ENCODE data around the gene TEX264. TPM values are rescaled to one million over a fixed set of nuclear protein-coding genes. Genes with fewer than 3 reads are reported as not detected.

Gene TEX264
- total and polyA plus RNA-seq, 3 donors from 2014 or later, result 241 to 252 (median 251) TPM

DNA sequence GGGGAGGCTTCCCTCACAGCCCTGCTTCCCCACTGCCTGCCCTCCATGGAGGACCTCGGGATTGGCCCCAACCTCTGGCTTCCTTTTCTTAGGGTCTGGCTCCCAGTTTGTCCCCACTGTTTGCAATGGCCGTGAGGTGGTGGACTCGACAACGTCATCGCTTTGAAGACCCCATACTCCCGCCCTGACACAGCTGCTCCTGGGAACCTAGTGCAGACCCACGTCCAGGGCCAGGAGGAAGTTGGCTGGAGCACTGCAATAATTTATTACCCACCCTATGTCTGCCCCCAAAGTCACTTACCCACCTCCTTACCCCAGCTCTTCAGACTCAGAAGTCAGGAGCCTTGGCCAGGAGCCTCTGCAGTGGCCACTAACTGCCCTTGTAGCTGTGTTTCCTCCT lies 46.9 kb downstream of the TEX264 start:
- no peak for DNase-seq
- Histone ChIP-seq H3K27ac (no peak overlapping the region), H3K4me3 (no peak overlapping the region), H3K4me1 (no peaks in the 10 kb centered on the region), H3K9me3 (no peaks in the 10 kb centered on the region), H3K27me3 (no peaks in the 10 kb centered on the region), H3K36me3 (ENCODE audit: low read depth, missing control alignments) (no peaks in the 10 kb centered on the region)
- no peak for TF ChIP-seq POLR2A (IDR thresholded peaks at IDR 0.05)
- TF ChIP-seq, protein P1, sequence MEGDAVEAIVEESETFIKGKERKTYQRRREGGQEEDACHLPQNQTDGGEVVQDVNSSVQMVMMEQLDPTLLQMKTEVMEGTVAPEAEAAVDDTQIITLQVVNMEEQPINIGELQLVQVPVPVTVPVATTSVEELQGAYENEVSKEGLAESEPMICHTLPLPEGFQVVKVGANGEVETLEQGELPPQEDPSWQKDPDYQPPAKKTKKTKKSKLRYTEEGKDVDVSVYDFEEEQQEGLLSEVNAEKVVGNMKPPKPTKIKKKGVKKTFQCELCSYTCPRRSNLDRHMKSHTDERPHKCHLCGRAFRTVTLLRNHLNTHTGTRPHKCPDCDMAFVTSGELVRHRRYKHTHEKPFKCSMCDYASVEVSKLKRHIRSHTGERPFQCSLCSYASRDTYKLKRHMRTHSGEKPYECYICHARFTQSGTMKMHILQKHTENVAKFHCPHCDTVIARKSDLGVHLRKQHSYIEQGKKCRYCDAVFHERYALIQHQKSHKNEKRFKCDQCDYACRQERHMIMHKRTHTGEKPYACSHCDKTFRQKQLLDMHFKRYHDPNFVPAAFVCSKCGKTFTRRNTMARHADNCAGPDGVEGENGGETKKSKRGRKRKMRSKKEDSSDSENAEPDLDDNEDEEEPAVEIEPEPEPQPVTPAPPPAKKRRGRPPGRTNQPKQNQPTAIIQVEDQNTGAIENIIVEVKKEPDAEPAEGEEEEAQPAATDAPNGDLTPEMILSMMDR (IDR thresholded peaks at IDR 0.05), result no peak
- intact Hi-C loops (cut with DNase I; ENCODE audit: low total_unique reads), result no loop called here
- WGBS, 2 donors, result 92 to 94% methylated on average over 6 to 7 of the region's 7 CpGs

DNA sequence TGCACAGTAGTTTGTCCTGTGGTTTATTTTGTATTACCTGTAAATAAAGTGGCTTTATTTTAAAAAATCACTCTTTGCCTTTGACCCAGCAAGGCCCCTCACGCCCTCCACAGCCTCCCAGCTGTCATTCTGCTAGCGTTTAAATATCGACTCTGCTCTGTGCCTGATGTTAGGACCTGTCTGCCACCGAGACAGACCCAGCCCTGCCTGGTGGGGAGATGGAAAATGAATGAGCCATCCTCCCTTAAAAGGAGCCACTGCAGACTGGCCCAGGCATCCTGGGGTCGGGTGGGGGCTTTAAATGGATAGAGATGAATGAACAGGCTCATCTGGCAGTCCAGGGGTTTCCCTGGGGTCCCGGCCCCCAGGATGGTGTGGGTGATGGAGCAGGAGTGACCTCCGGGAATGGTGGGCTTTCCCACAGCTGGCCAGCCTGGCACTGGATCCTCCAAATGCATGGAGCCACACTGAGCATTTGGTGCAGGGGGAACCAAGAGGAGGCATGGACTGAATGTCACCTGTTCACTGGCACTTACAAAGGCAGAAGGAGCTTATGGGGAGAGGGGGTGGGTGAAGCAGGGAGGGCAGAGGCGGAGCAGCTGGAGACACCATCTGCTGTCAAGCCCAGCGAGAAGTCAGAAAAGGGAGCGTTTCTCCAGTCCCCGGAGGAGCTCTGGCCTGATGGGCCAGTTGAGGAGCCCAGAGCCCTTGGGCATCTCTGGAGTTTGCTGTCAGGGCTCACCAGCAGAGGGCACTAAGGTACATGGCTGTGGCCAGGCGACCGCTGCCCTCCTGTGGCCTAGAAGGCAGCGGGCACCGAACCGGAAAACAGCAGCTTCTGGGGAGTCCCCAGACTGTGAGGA lies 47.7 kb downstream of the TEX264 start:
- no peaks in the 10 kb centered on the region for H3K9me3 ChIP-seq
- intact Hi-C loops (cut with DNase I; ENCODE audit: low total_unique reads), result no loop called here
- 57 to 73% methylated on average over 15 to 16 of the region's 16 CpGs for WGBS, 2 donors
- DNase-seq, result peak; percentile 83
- no peaks in the 10 kb centered on the region for H3K4me1 ChIP-seq
- no peak overlapping the region for H3K27ac ChIP-seq
- no peak for TF ChIP-seq POLR2A (IDR thresholded peaks at IDR 0.05)
- TF ChIP-seq, protein P1 (IDR thresholded peaks at IDR 0.05), result peak; percentile 52 to 55 (median 55)
- no peaks in the 10 kb centered on the region for H3K36me3 ChIP-seq (ENCODE audit: low read depth, missing control alignments)
- H3K27me3 ChIP-seq, result no peaks in the 10 kb centered on the region
- H3K4me3 ChIP-seq, result no peak overlapping the region

DNA sequence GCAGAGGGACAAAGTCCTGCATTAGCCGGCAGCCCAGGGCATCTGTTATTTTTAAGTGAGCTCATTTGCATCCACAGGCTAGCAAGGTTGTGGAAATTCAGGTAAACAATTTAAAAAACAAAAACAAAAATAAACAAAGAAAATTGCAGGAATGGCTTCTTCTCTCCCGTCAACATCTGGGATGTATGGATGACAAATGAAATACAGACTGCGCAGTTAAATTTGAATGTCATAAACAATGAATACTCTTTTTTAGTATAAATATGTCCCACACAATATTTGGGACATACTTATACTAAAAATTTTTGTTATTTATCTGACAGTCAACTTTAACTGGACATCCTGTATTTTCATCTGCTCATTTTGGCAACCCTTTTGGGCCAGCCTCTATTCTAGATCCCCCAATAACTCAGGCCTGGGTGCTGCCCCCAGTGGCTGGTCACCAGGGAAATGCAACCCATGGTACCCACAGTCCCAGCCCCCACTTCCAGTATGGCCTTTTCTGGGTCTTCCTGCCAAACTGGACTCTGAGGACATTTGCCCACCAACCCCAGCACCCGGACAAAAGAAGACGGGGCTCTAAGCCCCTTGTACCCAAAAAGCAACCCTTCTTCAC lies 48.5 kb downstream of the TEX264 start:
- intact Hi-C loops (cut with DNase I; ENCODE audit: low total_unique reads), result no loop called here
- Histone ChIP-seq H3K4me3 (no peak overlapping the region), H3K9me3 (no peaks in the 10 kb centered on the region), H3K36me3 (ENCODE audit: low read depth, missing control alignments) (no peaks in the 10 kb centered on the region), H3K27ac (no peak overlapping the region), H3K27me3 (no peaks in the 10 kb centered on the region), H3K4me1 (no peaks in the 10 kb centered on the region)
- no peak for TF ChIP-seq POLR2A (IDR thresholded peaks at IDR 0.05)
- TF ChIP-seq, protein P1 (IDR thresholded peaks at IDR 0.05), result no peak
- WGBS, 2 donors, result 85 to 86% methylated on average over 5 of the region's 5 CpGs
- DNase-seq, result no peak

DNA sequence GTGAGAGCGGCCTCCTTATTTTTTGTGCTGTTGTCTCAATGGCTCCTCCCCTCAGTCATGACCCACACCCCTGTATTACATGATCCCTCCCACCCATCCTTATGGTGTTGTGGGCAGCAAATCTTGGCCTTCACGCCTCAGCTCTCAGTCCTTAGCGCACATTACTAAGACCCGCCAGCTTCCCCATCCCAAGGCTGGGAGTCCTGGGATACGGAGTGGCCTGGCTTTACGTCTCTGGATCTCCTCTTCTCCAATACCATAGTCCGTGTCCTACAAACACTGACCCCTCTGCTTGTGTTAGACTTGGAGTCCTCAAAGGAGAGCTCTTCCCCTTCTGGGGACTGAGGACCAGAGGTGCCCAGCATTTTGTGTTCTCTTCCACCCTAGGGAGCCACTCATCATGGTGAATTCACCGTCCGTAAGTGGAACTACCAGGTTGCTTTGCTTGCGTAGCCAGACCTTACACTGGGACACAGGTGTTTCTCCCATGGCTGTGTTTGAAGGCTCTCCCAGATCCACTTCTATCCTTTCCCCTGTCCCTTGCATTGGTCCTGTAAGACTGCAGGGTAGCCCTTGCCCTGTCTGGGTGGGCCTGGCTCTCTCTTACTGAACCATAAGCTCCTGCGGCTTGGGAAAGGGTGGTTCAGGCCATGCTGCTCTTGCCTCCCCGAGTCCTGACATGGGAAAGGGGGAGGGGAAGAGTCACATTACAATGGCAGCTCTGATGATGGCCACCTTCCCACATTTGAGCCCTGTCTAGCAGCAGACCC lies 49.4 kb downstream of the TEX264 start:
- TF ChIP-seq POLR2A (IDR thresholded peaks at IDR 0.05), result no peak
- TF ChIP-seq, protein P1 (IDR thresholded peaks at IDR 0.05), result no peak

More for the DNA sequence above, 49.4 kb downstream of the TEX264 start:
- Histone ChIP-seq H3K27me3 (no peaks in the 10 kb centered on the region), H3K36me3 (ENCODE audit: low read depth, missing control alignments) (no peaks in the 10 kb centered on the region), H3K4me3 (no peak overlapping the region), H3K9me3 (no peaks in the 10 kb centered on the region), H3K27ac (no peak overlapping the region), H3K4me1 (no peaks in the 10 kb centered on the region)
- DNase-seq, result no peak
- intact Hi-C loops (cut with DNase I; ENCODE audit: low total_unique reads), result no loop called here
- 87 to 91% methylated on average over 10 to 12 of the region's 12 CpGs for WGBS, 2 donors
